Tibial nerve (tissue), 4 donors: Measurements from ENCODE around the gene LY6G5B.

Source experiments
- CTCF ChIP-seq, 5 experiments: fragments of 200-600 bp in 3 of 5; fragments of 450-650 bp in 2 of 5; sonication (generic) in 3 of 5; IDR thresholded peaks; one replicate each; pipeline ENCODE4 v1.5.1; 2016 to 2019; ENCODE audit warnings: antibody characterized with exemption in 5 of 5, mild to moderate bottlenecking in 3 of 5, moderate library complexity in 2 of 5
- EP300 ChIP-seq, 2 donors: sonication (generic); formaldehyde crosslinking; IDR thresholded peaks; one replicate each; pipeline ENCODE4 v1.6.1; 2017; ENCODE audit warnings: antibody characterized with exemption in 2 of 2, mild to moderate bottlenecking in 1 of 2
- POLR2A ChIP-seq, 2 donors: fragments of 450-650 bp; IDR thresholded peaks; one replicate each; pipeline ENCODE4 v1.6.1; 2017; ENCODE audit warnings: antibody characterized with exemption in 2 of 2, mild to moderate bottlenecking in 2 of 2, moderate library complexity in 2 of 2

- TF ChIP-seq CTCF (IDR thresholded peaks at IDR 0.05), result no peak
- no peak for TF ChIP-seq POLR2A (IDR thresholded peaks at IDR 0.05)
- no peak for TF ChIP-seq EP300 (IDR thresholded peaks at IDR 0.05)
These were observed 18.1 kb upstream of the LY6G5B start for GRCh38 chr6:31651602-31652191.
